Measurements from ENCODE around the gene CDK5RAP2.

Gene CDK5RAP2

DNA sequence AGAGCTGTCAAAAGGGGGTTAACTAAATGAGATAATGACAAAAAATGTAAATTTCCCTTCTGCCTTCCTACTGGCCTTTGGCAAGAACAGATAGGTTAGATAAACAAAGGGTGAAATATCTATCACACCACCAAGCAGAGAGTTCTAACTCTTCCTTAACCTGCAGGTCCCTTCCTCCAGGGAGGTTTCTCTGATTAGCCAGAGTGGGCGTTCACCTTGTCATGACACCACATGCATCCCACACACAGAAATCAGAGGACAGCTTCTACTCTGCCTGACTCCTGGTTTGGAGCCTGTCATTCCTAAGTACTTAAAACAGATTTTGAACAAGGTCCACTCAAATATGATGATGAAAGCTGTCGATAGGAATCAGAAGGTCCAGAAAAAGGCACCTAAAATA lies 180.0 kb downstream of the CDK5RAP2 start:
- no peak for DNase-seq (ENCODE audit: low read depth)

DNA sequence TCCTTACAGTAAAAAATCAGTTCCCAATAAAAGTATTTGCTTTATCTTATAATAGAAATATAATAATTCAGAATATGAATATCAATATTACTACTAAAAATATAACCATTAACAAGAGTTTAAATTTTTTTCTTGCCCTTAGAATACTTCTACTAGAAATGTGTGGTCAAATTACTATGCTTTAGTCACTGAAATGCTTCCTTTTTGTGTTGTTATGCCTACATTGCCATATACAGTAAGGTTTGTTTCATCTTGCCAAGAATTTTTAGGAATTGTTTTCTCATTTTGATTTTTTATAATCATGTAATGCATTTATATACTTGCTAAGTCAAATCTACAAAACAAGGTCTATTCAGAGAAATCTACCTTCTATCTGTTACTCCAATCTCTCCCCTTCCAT lies 181.7 kb downstream of the CDK5RAP2 start:
- no peak for DNase-seq (ENCODE audit: low read depth)

DNA sequence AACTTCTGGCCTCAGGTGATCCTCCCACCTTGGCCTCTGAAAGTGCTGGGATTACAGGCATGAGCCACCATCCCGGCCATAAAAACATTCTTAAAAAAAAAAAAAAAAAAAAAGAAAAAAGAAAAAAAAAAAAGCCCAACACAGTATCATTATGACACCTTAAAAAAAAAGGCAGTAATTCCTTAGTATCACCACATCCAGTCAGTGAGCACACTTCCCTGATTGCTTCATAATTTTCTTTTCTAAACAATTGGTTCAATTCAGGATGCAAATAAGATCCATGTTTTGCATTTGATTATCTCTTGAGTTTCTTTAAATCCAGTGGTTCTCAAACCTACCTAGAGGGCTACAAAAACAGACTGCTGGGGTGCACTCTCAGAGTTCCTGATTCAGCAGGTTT lies 182.5 kb downstream of the CDK5RAP2 start:
- DNase-seq (ENCODE audit: low read depth): no peak

DNA sequence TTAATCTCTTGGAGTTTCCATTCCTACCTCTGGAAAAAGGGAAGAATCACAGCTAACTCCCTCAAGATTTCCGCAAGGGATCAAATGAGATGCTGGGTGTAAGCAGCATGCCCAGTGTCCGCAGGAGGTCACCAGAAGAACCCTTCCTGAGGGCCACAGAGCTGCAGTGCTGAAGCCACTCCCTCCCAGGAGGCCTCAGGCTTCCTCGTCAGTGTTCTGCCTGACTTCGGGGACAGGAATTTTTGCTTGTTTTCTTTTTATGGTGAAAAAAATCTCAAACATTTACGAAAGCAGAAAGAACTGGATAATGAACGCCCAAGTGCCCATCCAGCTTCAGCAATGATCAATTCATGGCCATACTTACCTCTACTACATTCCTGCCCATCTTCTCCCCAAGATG lies 183.0 kb downstream of the CDK5RAP2 start:
- DNase-seq (ENCODE audit: low read depth): no peak

DNA sequence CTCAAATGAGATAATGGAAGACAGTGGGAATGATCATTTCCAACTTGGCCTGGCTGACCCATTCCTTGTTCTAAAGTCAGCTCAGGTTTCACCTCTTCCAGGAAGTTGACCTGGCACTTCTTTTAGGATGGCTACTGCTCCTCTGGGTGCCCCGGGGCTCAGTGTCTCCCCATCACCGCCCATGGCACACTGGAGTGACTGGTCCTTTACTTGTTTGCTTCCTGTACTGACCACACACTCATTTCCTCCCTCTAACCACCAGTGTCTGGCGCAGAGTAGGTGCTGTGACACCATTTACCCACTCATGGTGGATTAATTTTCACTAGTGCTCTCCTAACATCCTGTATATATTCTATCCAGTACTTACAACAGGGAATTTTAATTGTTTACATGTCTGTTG lies 183.5 kb downstream of the CDK5RAP2 start:
- no peak for DNase-seq (ENCODE audit: low read depth)

DNA sequence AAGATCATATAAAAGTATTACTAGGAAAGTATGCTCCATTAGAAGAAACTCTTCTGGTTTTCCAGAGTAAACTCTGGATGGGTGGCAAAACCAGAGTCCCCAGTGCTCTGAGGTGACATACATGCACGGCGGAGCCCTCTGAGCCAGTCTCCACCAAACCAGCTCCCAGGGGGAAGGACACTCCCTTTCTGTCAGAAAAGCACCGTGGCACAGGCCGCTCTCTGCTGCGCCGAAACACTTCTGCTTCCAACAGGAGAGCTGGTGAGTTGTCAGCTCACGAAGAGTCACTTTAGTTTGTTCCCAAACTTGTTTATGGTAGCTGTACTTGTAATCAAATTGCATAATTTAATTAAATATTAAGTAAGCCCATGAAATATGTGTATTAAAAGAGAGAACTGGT lies 184.6 kb downstream of the CDK5RAP2 start:
- DNase-seq (ENCODE audit: low read depth): no peak

DNA sequence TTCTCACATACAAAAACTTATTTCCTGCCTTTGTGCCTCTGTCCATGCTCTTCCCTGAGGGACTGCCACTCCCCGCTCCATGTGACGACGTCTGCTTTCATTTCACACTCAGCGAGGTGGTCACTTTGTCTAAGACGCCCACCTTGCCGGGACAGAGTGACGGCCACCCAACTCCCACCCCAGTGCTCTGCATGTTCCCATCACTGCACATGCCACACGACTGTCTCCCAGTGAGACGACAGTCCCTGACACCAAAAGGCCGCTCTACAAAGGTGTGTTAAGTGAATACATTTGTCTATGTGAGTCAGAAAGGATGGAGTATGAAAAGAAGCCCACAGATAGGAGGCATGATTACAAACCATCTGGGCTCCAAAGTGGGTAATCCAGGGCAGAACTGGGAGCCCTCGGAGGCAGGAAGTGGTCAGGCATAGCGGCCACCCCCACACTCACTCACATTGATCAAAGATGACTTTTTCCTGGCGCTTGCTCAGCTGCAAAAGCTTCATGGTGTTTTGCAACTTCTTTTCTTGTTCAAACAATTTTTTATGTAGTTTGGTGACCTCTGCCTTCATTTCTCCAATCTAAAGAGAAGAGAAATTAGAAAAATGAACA lies 185.8 kb downstream of the CDK5RAP2 start:
- DNase-seq (ENCODE audit: low read depth): no peak

DNA sequence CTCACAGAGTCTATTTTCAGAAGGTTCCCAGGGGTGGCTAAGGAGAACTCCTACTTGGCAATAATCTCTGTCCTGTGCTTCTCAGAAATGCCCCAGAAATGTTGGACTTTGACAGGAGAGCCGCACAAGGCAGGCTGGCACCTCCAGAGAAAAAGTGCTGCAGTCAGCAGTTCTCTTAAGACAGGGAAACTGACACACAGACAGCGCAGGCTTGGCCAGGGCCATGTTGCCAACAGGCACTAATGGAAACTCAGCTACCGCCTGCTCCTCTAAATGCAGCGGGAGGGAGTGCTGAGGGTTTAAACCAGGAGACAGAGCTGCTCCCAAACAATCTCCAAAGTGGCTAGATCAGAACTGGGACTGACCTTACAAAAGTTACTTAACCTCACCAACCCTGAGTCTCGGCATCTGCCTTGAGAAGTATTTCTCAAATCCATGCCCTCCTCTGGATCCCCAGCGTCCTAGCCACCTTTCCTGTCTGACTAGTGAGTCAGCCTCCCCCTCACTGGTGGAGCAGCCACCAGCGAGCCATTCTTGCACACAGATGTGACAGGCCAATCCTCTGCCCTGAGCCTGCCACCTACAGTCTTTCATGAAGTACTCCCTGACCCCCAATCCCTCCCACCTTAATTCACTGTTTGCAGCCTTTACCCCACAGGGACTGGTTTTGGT lies 186.4 kb downstream of the CDK5RAP2 start:
- DNase-seq (ENCODE audit: low read depth): no peak

DNA sequence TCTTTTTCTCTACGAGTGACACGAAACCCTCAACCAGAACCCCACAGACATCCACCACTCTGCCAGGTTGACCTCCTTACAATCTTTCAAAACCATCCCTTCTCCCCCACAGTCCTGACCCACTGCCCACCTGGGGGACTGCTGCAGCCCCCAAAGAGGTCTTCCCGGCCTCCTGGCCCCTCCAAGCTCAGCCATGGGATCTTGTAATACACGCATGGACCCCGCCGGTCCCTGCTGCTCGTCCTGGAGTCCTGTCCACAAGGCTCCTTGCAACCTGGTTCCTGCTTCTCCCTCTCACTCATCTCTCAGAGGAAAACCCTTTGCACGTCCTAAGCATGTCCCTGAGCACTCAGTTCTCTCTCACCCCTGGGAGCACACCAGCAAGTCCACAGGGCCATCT lies 187.3 kb downstream of the CDK5RAP2 start:
- no peak for DNase-seq (ENCODE audit: low read depth)

DNA sequence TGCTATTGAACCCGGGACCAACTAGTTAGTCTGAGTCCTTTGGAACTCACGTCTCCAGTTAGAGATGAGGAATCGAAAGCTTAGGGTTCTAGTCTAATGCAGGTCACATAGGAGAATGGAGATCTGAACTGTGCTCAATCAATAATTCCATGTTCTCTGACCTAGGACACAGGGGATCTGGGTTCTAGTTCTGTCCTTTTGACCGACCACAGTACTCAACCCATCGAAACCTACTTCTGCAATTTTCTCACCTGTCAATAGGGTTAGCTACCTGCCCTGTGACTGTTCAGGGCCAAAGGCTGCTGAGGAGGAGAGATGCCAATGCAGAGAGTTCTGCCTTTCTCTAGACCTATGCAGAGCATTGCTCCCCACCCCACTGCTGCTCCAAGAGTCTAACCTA lies 187.7 kb downstream of the CDK5RAP2 start:
- DNase-seq (ENCODE audit: low read depth): no peak

DNA sequence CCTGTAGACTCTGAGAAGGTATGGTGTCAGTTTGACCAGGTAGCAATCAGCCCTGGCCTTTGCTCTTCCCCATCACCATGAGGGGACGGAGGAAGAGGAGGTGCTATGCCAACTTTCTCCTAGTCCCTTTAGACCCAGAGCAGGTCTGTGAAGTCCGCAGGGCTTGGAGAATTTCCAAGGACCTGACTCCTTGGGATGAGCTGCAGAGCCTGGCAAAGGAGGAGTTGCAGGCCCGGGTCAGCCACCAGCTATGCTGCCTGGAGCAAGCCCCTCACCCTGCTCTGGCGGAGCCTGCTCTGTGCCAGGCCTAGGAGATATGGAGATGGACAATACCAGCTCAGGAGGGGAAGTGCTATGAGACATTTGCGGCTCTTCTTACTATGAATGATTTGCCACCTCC lies 188.3 kb downstream of the CDK5RAP2 start:
- DNase-seq (ENCODE audit: low read depth): no peak

DNA sequence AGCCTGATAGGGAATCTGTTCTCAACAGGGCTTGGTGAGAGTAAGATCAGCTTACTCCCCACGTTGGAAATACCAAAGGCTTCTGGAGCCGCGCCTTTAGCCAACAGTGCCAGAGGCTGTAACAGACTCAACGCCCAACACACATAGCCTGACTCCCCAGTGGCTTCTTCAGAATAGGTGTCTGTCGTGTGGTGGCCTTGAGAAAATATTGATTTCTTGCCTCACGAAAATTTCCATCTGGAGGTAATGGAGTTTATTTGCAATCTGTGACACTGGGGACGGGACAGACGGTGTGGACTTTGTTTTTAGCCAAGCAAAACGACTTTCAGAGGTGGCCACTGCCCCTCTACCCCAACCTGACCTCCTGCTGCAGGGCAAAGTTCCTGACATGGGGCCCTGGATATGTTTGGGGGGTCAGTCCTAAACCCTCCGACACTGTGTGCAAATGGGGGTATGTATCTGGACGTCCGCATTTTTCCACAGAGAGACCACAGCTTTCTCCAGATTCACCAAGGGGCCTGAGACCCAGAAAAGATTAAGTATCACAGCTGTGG lies 189.3 kb downstream of the CDK5RAP2 start:
- no peak for DNase-seq (ENCODE audit: low read depth)

DNA sequence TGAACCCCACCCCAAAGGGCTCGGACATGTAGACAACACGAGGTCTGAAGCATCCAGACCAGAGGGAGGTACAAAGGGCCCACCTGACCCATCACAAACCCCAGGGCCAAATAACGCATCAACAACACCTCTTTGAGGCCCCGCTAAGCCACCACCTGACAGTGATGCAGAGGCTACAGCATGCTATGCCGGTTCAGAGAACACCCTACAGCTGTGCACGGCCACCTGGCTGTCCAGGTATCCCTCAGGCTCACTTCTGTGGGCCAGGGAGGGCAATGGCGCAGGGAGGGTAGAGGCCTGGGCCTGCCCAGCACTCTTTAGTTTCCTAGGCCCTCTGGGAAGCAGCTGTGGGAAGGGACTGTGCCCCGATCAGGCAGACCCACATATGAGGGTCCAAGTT lies 190.1 kb downstream of the CDK5RAP2 start:
- no peak for DNase-seq (ENCODE audit: low read depth)

DNA sequence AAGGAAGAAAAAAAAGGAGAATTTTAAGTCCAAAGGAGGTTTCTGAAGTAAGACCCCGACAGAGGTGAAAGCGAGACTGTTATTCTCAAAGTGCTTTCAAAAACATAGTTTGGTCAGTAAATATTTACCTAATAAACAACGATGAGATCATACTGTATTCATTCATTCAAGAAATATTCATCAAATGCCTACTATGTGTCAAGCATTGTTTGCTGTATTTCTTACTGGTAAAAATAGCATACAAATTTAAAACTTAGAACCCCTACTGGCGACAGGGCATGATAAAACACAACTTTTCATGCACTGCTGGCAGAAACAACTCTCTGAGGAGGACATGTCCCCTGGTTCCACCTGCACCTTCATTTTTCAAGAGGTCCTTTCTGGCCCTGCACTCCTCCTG lies 190.7 kb downstream of the CDK5RAP2 start:
- DNase-seq (ENCODE audit: low read depth): no peak

DNA sequence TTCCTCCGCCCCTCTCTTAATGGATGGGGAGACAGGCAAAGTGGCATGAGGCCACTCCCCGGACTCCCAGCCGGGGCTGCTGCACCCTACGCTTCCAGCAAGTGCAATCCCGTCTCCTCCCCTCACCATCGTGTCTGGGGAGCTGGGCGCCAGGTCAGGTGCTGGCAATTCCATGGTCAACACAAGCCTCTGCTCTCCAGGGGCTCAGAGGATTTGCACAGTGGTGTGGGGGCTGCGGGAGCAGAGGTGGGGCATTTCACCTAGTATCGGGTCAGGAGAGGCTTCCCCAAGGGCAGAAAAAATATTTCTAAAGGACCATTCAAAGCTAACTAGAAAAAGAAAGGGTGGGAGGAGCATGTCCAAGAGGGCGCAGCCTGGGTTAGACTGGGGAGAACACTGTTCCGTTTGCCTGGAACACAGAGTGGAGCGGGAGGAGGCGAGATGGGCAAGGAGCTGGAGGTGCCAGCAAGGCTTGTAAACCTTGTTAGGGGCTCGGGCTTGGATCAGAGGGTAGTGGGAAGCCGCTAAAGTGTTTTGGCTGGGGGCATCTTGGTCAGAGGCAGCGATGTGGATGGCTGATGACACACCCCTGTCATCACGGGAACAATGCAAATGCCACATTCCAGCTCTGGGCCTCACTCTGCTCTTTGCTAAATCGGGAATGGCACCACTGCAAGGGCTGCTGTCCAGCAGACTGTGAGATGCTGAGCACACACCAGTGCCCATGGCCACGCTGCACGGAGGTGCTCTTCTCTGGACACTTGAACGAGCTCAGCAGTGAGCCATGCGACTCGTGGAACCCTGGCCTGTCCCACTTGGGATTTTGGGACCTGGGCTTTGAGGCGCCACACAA lies 191.7 kb downstream of the CDK5RAP2 start:
- DNase-seq (ENCODE audit: low read depth): no peak

DNA sequence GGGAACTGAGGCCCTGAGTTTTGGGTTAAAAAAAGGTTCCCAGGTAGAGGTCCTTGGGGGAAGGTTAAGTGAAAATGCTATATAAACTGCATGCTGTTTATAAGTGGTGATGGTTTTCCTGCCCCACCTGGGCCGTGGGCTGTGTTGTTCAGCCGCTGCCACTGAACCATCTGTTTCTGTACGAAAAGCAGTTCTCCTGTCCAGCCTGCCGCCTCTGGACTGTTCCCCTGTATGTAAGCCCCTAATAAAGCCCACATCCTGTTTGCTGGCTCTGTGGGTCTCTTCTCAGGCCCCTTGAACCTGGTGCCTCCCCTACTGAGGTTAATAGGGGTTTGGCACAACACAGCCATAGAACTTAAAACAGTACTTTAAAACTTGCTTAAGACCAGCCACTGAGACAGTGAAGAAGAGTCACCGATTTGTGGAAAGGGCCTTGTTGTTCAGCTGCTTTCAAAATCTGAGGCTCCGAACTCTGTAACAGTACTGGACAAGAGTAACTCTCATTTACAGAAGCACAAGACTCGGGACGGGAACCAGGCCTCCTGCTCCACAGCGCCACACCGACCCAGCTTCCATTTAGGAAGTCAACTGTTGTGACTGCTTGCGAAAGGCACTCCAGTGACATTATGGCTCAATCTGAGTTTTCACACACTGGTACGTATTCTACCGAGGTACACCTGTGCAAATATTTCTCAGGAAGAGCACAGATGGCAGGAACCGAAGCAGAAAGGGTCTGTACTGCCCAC lies 192.5 kb downstream of the CDK5RAP2 start:
- DNase-seq (ENCODE audit: low read depth): no peak

DNA sequence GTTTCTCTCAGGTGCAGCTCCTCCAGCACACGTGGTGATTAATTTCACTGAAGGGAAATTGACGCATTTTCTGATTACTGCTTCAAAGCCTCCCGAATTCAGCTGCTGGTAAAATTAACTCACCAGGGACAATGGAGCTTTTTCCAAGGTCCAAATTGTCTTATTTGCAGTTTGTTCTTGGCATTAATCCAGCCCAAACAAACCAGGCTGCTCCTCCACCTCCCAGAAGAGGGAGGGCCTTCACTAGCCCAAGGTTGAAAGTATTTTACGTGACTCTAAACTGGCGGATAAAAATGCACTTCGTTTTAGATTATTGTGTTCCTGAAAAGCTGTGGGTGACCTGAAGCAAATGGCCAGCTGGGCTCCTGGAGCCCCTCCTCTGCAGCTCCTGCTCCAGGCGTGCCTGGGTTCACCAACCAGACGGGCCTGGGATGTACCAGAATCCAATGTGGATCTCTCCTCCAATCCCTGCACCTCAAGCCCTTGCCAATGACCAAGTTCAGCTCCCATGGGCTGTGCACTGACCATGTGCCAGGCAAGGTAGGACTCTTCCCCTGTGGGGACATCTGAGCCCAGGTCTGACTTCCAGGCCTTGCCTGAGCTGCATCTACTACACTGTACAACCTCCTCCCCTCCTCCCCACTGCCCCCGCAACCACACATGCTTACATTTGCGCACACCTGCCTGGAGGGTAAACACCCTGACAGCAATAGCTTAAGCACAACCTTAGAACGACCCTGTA lies 193.4 kb downstream of the CDK5RAP2 start:
- DNase-seq (ENCODE audit: low read depth): no peak

DNA sequence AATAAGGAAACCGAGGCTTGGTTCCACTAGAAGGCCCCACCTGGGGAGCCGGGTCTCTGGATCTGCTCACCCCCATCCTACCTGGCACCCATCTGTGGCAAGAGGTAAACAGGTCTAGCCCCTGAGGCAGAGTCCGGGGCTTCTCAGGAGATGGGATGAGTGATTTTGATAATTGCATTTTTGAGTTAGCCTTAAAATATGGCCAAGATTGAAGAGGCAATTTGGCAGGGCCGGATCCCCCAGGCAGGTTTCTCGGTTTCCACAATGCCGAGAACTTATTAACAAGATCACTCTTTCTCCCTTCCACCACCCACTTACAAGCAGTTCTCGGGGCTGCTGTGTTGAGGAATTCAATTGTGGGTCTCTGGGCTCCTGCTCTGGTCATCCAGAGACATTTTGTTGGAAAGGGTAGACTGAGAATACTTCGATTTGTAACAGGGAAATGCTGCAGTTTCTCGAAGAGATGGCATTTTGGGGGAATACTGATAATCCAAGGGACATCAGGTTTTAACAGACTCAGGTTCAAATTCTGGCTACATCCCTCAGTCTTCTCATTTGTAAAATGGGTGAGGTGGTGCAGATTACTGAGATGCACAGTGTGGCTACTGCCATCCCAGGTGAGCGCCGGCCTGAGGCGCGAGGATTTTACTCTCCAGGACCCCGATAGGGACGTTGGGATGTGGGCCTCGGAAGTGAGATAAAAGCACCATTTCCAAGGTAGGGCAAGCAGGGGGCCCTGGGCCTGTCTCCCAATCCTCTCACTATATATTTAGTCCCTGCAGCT lies 194.2 kb downstream of the CDK5RAP2 start:
- DNase-seq (ENCODE audit: low read depth): no peak

DNA sequence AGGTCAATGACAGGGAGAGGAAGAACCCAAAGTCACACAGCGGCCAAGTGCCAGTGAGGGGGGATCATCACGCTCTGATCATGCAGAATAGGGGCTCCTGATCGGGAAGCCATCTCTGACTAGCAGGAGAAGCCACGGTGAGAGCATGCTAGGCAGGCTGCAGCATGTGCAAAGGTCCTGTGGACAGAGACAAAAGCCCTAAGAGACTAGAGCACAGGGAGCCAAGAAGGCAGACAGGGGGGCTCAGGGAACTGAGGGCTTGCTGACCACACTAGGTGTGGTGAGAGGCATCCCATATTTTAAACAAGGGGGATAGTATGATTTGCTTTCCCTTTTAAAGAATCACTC lies 195.1 kb downstream of the CDK5RAP2 start:
- no peak for DNase-seq (ENCODE audit: low read depth)

DNA sequence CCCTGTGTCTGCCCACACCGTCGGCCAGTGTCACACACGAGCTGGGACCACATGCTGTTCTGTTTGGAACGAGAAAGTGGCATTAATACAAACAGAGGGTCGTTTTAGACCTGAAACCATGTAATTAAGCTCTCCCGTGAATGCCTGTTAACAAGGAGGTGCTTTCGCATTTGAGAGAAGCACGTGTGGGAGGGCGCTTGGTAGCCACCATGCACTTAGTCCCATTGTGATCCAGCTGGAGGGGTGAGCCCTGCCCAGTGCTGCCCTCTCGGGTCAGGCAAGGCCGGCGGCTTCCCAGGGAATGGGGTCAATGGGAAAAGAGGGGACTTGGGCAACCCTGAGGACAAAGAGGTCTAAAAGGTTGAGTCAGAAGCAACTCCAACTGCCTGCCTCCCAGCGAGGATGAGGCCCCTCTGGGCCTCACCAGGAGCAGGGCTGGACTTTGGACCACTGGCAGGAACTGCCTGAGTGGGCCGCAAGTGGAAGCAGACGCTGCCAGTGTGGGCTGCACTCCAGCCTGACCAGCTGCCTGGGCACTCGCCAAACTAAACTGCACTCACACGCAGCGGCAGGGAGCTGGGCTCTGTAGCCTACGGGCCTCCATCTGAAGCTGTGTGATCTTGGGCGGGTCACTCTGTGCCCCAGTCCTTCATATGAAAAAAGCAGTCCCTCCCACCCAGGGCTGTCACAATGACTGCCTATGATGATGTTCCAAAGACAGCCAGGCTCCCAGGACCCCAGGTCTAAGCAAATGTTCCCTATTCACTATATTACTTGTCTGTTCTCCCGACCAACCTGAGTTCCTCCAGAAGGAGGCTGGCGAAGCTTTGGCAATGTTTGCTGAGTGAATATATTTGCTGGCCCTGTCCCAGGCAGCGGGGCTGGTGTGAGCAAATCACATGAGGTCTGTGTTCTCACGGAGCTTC lies 195.7 kb downstream of the CDK5RAP2 start:
- DNase-seq (ENCODE audit: low read depth): no peak
